RWPE1 (cell line): ENCODE measurements around the gene MTMR10.

ENCODE experiments used
- CTCF ChIA-PET: fragments of 350-600 bp; sonication (Branson Sonifier 250); formaldehyde crosslinking; extraction: SDS; loops from one replicate; lab custom pipeline; 2021; lab: Yijun Ruan, JAX
- POLR2A ChIA-PET: fragments of 400-600 bp; formaldehyde crosslinking; extraction: SDS; loops from one replicate; lab custom pipeline; 2020; ENCODE audit warnings: antibody characterized with exemption; ENCODE audit not compliant: low non-redundant PET; lab: Yijun Ruan, JAX
- DNase-seq: peaks from one replicate; pipeline ENCODE4 v3.0.0; 2012; ENCODE audit warnings: low spot score
- H3K27ac ChIP-seq: fragments of 450-650 bp; 2 replicates; pipeline ENCODE4 v1.5.1; 2017
- TF ChIP-seq, protein P1 (sequence below): fragments of 450-650 bp; conservative IDR thresholded peaks from 2 replicates; pipeline ENCODE4 v1.5.1; 2017; ENCODE audit warnings: low read depth, mild to moderate bottlenecking

MTMR10 gene

DNA sequence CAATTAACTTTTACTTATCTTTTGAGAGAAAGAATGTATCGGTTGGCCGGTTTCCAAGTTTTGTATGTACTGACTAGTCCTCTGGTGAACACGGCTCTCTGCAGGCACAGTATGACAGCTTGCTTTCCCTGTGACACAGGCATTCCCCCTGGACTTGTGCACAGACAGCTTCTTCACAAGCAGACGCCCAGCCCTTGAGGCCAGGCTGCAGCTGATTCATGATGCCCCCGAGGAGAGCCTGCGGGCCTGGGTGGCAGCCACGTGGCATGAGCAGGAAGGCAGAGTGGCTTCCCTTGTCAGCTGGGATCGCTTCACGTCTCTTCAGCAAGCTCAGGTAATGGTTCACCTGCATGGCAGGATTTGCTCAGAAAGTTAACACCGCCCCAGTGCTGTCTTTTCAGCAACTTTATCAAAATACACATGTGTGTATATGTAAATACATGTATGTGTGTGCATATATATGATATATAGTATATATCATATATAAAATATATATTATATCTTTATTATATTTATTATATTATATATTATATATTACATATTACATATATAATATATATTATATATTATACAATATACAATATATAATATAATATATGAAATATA lies 62.3 kb downstream of the MTMR10 start:
- ChIA-PET POLR2A (no interaction called here), CTCF (interaction anchor here (0.5 to 1.5 kb wide), 2 partner anchors 47 to 200 kb away, joined by 3 read pairs; no protein-coding TSS in a partner anchor)
- H3K27ac ChIP-seq, result no peak overlapping the region
- TF ChIP-seq, protein P1, sequence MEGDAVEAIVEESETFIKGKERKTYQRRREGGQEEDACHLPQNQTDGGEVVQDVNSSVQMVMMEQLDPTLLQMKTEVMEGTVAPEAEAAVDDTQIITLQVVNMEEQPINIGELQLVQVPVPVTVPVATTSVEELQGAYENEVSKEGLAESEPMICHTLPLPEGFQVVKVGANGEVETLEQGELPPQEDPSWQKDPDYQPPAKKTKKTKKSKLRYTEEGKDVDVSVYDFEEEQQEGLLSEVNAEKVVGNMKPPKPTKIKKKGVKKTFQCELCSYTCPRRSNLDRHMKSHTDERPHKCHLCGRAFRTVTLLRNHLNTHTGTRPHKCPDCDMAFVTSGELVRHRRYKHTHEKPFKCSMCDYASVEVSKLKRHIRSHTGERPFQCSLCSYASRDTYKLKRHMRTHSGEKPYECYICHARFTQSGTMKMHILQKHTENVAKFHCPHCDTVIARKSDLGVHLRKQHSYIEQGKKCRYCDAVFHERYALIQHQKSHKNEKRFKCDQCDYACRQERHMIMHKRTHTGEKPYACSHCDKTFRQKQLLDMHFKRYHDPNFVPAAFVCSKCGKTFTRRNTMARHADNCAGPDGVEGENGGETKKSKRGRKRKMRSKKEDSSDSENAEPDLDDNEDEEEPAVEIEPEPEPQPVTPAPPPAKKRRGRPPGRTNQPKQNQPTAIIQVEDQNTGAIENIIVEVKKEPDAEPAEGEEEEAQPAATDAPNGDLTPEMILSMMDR, result no peak
- no peak for DNase-seq

DNA sequence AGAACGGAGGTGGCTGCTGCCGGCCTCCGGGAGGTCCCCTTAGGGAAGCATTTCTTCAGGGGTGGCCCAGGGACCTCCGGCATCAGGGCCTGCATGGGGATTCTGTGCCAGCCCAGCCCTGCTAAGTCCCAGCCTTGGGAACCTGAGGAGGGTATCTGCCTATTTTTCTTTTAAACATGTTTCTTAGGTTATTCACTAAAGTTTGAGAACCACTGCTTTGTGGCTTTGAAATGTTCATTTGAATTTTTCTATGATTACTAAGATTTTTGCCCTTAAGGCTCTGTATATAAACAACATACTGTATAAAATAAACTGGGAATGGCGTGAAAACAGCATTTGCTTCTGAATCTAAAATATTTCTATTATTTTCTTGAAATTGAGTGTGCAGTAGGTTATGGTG lies 63.4 kb downstream of the MTMR10 start:
- no peak for DNase-seq
- TF ChIP-seq, protein P1, result no peak
- H3K27ac ChIP-seq, result peak overlapping the region; percentile 27
- ChIA-PET POLR2A (no interaction called here), CTCF (interaction anchor here (0.5 kb wide), 1 partner anchor 50 kb away, joined by 3 read pairs; no protein-coding TSS in a partner anchor)

DNA sequence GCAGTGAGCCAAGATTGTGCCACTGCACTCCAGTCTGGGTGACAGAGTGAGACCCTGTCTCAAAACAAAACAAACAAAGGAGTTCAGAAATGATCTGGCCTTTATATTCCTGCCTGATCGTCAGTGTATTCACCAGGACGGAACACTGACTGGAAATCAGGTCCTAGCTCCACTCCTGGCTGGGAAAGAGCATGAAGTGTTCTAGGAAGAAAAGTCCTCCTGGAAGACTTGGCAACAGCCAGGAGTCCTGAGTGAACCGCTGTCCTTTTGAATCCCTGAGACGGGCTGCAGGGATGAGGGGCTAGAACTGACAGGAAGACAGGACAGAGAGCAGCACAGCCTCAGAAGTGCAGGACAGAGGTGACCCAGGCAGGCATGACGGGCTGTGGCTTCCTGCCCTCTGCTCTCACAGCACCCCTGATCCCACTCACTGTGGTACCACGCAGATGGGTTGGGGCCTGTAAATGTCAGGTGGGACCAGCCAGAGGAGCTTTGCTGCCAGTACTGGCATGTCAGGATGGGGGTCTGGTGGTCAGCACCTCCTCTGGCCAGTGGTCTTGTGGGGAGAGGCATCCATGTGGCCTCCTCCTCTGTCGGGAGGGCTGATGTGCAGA lies 64.2 kb downstream of the MTMR10 start:
- no peak for DNase-seq
- CTCF ChIA-PET, result interaction anchor here (0.5 kb wide), 1 partner anchor 51 kb away, joined by 3 read pairs; no protein-coding TSS in a partner anchor
- POLR2A ChIA-PET, result no interaction called here
- peak overlapping the region; percentile 27 for H3K27ac ChIP-seq
- TF ChIP-seq, protein P1, result no peak

DNA sequence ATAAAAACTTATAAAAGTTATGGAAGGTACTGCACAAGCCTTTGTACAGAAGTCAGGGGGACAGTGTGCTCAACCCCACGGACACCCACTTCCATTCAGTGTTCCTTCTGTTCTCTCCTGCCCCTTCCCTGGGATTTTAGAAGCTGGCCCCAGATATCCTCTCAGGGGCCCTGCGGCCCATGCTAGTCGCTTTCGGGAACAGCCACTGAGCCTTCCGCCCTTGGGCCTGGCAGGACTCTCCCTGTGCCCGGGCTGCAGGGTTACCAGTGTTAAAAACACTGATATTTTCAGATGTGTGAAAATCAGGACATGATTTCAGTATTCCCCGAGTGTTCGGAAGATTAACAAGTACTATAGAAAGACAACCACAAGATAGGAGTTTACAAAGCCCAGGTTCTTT lies 65.3 kb downstream of the MTMR10 start:
- TF ChIP-seq, protein P1, result no peak
- no peak overlapping the region for H3K27ac ChIP-seq
- POLR2A ChIA-PET, result no interaction called here
- DNase-seq, result no peak
- CTCF ChIA-PET, result no interaction called here

DNA sequence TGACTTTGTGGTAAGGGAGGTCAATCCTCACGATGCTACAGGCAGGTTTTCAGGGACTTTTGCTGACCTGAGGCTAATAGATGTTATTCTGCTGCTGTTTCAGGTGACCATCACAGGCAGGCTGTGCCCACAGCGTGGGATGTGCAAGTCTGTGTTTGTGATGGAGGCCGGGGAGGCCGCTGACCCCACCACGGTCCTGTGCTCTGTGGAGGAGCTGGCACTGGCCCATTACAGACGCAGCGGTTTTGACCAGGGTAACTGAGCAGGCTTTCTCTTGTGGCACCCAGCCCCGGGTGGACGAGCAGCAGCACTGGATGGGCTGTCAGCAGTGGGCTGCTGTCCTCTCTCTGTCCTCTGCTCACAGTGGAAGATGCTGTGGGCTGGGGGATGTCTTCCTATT lies 65.7 kb downstream of the MTMR10 start:
- no peak for DNase-seq
- ChIA-PET POLR2A (no interaction called here), CTCF (no interaction called here)
- TF ChIP-seq, protein P1, result no peak
- H3K27ac ChIP-seq, result no peak overlapping the region

DNA sequence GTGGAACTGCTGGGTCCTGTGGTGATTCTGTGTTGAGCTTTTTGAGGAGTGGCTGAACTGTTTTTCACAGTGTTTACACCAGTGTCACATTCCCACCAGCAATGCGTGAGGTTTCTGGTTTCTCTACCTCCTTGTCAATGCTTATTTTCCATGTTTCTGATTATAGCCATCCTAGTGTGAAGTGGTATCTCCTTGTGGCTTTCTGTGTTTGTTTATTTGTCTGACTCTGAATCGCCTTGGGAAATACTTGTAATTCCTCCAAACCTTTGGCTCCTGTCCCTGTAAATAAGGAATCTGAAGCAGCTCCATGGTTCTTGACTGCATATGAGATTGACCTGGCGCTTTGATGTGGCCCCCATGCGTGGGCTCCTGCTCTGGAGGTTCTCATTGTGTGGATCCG lies 67.1 kb downstream of the MTMR10 start:
- H3K27ac ChIP-seq, result no peak overlapping the region
- TF ChIP-seq, protein P1, result no peak
- no peak for DNase-seq
- ChIA-PET POLR2A (no interaction called here), CTCF (interaction anchor here (0.5 to 1.5 kb wide), 2 partner anchors 30 to 1806 kb away, joined by 4 read pairs; no protein-coding TSS in a partner anchor)
